Measurements from ENCODE around the gene CDH12.

DNA sequence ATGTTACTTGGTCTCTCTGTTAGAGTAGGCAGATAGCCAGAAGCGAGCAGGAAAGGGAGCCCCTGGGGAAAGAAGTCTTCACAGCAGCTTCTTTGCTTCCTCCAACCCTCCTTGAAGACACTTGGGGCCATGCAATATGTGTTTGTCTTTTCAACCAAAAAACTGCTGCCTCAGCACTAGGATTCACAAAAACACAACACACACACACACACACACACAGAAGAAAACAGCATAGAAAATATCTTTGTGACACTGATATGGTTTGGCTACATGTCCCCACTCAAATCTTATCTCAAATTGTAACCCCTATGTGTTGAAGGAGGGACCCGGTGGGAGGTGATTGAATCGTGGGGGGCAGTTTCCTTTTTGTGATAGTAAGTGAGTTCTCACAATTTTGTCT lies 133.3 kb downstream of the CDH12 start:
- TF ChIP-seq GATA2 (IDR thresholded peaks at IDR 0.05; ENCODE audit: low read depth, low read length) (no peak), GATA3 (IDR thresholded peaks at IDR 0.05; ENCODE audit: low read depth, low read length) (no peak)

Data from SH-SY5Y (cell line).